GM19023 (cell line): ENCODE data around the gene SLC1A7.

Experiments used
- ATAC-seq: cut with Tn5 transposase; IDR thresholded peaks from one replicate; pipeline ENCODE4 v1.9.1; 2021; ENCODE audit warnings: mild to moderate bottlenecking, moderate library complexity; ENCODE audit not compliant: unreplicated experiment

The SLC1A7 gene

DNA sequence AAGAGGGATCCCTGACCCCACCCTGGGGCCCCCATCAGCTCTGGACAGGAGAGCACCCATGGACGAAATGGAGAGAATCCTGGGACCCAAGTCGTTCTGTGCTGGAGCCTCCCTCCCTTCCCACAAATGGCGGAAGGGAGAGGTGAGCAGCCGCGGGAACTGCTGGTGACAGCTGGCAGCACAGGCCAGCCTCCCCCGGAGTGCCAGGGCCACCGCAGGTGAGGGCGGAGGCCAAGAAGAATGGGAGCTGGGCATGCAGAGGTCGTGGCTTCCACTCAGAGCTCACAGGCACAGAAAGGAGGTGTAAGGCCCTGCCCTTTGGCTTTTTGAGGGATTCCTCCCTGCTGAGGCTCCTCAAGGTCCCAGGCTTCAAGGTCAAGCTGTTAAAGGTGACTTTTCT is 24.6 kb downstream of the SLC1A7 start:
- no peak for ATAC-seq

DNA sequence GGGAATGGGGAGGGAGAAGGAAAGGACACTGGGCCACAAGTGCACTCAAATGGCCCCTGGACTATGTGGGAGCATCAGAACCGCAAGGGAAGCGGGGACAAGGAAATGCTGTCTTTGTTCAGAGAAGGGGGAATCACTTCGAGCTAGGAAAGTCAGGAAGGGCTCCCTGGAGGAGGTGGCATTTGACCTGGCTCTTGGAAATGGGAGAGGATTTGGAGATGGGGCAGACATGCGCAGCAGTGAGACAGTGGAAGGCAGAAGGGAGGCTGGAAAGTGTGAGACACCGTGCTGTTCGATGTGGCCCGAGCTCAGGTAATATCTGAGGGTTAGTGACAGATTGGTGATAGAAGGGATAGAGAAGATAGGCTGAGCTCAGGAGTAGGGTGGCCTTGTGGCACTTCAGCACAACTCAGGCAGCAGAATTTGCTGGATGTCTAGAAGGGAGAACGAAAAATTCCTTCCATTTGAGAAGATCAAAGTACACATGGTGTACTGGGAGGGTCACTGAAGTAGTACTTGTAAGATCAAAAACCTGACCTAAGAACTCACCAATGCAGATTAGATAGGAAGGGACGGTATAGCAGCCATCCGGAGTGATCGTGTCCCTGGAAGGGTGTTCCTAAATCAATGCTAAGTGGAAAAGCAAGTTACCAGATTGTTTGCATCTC is 25.4 kb downstream of the SLC1A7 start:
- ATAC-seq: no peak

DNA sequence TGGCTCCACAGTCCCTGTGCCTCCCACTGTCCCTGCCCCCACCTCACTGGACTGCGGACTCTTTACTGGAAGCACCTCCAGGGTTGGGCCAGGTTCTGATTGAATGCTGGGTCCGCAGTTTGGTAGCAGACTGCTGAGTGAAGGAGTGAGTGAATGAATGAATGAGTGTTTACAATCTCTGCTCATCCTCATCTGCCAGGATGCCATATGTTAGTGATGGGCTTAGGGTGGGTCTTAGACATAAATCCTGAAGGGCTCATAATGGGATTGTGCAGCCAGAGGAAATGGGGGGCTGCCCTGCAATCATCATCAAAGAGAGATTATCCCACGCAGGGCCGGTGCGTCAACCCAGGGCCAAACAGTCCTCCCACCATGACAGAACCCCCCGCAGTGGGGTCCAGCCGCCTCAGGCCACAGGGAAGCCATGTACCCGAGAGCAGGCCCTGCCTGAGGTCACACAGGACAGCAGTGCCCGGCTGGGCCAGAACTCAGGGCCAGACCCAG is 26.1 kb downstream of the SLC1A7 start:
- no peak for ATAC-seq

DNA sequence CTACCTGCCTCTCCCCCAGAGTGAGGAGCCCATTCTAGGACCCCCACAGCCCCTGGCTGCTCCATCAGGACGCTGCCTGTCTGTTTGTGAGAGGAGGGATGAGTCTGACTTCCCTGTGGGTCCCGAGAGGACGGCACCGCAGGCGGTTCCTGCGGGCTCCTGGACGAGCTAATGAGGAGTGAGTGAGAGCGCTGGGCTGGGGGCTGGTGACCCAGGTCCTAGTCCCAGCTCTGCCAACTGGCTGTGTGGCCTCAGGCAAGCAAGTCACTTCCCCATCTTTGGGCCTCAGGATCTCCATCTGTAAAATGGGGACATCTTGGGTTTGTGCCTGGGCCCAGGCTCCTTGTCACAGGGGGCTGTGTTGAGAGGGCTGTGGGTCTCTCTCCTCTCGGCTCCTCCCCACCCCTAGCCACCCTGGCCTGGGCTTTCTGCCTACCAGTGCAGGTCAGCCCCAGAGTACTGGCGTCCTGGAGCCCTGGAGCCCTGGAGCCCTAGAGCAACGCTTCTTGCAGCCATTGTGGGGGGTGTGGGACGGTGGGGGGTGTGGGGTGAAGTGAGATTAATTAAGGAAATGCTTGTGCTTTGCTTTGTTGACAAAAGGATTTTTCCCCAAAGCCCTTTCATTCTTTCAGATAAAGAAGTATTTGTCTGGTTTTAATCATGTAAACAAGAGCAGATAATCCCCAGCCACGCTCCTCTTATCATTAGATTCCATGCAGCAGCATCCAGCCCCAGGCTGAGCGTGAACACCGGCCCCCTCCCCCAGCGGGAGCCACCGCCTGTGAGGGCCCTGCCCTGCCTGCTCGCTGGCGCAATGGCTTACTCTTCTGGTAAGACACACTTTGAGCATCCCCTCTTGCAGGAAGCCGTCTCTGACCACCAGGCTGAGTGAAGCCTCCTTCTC is 26.8 kb downstream of the SLC1A7 start:
- ATAC-seq: no peak

DNA sequence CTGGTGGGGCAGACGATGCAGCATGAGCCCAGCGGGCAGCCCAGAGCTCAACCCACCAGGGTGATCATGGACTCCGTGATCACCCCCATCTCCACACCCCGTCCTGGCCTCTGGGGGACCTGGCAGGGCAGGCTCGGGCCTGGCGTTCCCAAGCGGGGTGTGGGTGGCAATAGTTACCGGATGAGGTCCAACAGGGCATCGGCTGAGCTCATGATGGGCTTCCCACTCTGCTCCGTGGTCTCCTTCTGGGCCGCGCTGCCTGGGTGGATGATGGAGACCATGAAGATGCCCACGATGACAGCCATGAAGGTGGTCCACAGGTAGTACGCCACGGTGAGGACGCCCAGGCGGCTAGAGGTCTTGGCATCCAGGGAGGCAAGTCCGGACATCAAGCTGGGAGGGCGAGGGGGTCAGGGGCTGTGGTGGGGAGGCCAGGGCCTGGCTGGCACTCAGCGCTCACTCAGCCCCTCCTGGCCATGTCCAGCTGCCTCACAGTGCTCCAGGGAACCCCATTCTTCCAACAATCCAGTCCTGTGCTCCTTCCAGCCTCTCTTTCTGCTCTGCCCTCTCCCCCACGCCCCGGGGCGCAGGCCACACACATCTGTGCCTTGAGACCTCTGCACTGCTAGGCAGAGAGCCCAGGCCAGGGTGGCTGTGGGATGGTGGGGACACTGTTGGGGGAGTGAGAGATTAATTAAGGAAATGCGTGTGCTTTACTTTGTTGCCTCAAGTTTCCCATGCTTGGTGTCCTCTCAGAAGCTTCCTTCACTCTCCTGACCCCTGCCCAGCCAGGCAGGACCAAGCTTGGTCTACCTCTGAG is 27.6 kb downstream of the SLC1A7 start:
- no peak for ATAC-seq

DNA sequence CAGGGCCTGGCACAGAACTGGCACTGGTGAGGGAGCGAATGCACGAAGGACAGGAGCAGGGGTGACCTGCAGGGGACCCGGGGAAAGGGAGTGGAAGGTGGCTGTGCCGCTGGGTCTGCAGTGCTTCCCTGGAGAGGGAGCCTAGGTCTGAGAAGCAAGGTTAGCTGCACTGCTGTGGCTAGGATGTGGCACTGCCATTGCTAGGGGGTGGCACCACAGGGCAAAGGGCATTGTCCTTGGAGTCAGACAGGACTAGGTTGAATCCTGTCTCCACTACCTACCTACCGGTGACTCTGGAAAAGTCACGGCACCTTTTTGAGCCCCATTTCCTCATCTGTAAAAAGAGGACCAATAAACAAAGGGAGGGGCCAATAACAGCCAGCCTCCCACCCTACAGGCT is 28.3 kb downstream of the SLC1A7 start:
- no peak for ATAC-seq

DNA sequence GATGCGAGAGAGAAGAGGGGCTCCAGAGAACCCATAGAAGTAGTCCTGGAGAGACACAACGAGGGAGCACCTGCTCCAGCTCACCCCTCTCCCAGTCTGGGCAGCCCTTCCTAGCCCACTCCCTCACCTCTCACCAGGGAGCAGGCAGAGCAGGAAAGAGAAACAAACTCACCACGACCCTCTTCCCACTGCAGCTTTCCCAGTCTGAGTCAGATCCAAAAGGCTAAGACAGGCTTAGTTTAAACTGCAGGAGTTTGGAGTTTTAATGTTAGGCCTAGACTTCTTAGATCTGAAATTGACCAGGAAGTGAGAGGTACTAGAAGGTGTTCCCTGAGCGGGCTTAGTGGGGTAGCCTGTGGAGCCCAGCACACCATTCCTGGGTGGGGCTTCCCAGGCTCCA is 29.6 kb downstream of the SLC1A7 start:
- ATAC-seq: no peak

DNA sequence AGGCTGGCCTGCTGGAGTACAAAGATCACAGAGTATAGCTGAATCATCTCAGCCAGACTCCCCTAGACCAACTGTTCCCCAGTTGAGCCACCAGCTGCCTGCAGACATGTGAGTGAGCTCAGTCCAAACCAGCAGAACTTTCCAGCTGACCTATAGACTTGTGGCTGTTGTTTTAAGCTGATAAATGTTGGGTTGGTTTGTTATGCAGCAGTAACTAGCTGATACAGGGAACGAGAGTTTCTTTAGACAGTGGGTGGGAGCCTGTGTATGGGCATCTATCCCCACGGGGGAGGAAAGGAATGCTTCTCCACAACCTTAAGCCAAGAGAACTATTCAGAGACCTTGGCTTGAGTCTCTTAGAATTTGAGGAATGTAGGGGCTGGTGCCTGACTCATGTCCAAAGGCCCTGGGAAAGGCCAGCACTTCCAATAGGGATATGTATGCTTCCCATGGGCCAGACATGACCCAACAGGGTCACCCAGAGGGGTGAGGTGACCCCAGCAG is 30.1 kb downstream of the SLC1A7 start:
- ATAC-seq: no peak

DNA sequence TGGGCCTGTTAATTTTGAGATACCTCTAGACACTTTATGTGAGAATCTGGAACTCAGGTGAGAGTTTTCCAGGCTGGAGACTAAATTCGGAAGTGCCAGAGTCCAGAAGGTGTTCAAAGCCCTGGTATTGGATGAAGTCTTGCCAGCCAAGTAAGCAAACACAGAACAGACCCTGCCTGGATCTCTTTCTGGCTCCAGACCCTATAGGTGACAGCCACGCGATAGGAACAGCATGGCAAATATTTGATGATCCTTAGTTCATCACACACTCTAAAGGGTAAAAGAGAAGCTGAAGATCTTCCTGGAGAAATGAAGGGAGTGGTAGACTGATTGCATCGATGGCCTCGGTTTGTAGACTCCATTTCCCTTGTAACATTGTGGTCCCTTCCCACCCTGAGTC is 30.7 kb downstream of the SLC1A7 start:
- ATAC-seq: no peak

DNA sequence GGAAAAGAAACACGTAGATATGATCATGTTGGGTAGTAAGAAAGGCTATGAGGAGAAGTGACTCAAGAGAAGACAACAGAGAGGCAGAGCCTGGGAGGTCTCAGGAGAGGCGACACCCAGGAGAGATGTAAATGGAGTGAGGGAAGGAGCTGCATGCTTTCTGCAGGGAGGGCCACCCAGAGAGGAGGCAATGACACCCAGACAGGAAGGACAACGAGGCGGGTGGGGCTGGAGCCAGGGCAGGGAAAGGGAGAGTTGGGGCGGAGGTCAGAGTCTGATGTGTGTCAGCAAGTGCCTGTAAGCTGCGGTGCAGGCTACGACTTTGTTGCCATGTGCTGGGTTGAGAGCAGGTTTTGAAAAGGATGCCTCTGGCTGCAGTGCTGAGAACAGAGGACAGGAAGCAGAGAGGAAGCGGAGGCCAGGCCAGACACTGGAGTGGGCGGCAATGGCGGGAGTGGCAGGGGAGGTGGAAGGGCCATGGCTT is 31.3 kb downstream of the SLC1A7 start:
- no peak for ATAC-seq

DNA sequence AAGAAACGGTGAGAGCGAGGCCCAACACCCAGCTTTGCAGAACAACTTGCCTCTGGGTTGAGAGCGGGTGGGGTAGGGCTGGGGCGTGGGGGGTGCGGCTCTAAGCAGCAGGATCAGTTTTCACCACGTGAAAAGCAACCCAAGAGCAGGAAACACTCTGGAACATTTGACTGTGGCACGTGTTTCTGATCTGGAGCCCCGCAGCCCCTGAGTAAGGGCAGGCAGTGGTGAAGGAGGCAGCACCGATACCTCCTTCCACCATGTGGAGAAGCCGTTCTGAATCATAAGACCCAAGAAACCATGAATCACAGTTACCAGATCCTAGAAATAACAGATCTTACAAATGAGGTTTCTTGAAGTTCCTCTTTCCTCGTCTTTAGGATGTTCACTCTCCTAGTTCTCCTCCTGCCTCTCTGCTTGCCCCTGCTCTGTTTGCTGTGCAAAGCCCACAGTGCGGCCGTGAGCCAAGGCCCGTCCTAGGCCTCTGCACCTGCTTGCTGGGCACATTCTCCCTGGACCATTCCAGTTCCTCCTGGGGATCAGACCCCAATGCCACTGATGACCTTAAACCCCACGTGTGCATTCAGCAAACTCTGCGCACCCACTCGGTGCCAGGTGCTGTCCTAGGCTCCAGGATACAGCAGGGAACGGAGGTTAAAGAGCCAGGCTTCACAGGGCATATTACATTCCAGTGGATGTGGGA is 31.9 kb downstream of the SLC1A7 start:
- no peak for ATAC-seq

DNA sequence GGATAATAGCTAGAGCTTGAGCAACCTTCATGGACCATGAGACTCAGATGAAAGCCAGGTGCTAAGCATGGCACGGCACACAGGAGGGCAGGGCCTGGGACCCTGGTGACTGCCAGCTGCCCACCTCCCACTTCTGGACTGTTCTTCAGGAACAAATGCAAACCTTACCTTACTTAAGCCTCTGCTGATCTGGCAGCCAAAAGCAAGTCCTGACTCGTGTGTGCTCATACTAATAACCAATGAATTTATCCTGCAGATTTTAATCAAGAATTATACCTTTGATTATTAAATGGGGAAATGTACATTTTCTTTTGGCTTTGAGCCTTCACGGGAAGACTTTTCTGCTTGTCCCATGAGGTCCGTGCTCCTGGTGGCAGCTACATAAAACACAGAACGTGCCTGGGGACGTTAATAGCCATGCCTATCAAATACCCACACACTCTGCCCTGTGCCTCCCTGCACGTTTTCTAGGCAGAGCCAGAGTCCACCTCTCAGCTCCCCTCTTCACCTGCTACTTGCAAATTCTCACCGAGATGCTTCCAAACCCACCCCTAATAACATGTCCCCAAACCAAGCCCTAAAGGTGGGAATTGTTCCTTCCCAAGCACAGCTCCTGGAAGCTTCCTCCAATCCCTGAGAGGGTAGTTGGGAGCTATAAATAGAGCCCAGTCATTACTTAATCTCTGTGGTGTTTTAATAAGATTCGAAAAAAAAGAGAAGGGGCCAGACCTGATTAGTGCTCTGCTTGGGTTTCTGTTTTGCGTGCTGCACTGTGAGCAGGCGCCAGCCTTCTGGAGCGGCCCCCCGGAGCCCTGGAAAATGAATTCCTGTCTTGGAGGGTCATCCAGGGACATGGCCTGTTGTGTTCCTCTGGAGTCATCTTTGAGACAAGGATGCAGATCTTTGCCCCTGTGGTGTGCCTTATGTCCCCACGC is 33.5 kb downstream of the SLC1A7 start:
- ATAC-seq: no peak

DNA sequence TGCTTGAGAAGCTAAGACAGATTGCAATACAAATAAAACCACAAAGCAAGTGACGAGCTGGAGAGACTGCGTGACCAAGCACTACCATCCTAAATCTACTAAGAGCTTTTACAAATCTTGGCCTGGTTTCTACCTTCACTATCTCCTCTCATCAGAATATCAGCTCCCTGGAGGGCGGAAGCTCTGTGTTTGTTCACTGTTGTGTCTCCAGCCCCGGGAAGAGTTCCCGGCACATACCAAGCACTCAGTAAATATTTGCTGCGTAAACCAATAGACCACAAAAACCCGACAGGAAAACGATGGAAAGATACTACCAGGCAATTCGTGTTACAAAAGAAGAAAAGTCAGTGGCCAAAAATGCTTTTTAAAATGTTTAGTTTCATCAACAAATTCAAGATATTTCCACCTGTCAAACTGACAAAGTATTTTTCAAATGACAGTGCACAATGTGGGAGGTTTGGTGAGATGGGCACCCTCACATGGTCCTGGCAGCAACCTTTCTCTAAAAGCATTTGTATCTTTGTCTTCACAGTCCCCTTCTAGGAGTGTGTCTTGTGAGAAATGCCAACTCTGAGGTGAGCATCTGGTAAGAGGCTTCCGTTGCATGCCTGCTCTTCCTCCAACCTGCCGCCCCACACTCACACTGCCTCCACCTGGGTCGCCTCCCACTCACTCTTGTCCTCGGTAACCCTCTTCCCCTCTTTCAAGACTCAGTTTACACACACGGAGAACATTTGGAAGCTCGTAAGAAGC is 34.7 kb downstream of the SLC1A7 start:
- no peak for ATAC-seq

DNA sequence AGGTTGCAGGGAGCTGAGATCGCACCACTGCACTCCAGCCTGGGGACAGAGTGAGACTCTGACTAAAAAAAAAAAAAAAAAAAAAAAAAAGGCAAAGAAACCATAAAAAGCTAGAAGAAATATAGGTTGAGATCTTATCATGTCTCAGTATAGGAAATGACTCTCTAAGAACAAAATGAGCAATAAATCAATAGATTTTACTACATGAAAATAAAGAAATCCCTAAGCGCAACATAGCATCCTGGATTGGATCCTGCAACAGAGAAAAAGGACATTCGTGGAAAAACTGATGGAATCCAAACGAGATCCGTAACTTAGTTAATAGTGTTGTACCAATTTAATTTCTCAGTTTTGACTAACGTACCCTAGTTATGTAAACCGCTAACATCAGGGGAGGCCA is 35.3 kb downstream of the SLC1A7 start:
- no peak for ATAC-seq

DNA sequence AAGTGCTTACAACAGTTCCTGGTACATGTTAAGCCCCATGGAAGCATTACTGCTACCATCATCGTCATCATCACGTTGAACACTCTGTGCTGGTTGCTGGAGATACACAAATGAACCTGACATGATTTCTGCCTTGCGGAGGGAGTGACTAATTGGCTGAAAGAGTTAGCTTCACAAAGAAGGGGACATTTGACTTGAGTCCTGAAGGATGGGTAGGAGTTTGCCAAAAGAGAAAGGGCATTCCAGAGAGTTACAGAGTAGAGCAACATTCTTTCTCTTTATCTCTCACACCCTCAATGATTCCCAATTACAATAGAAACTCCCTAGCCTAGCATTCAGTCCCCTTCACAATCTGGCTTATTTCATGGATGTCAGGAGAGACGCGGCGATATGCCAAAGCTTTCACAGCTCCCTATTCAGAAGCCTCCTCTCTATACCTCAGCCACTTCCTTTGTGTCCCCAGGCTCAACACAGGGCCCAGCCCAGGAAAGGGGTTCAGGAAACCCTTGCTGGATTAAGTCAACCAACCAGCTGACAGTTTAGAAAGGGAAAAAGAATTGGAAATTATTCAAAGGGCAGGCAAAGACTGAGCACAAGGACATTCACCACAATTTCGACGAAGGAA is 38.0 kb downstream of the SLC1A7 start:
- no peak for ATAC-seq

DNA sequence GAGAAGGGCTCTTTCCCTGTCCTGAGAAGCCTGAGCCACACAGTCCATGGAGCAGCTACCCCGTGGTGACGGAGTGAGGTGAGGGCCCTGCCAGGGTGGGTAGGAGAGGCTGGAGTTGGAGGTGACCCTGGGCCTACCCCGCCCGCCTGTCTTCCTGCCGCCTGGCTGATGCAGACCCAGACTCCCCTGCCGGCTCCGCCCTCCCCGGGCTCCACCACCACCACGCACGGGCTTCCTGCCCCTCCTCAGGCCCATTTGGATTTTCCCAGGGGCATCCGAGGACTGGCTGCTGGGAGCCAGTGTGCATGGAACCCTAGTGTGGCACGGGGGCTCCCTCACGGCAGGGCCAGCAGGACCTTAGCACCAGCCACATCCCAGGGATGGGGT is 47.9 kb downstream of the SLC1A7 start:
- ATAC-seq: no peak

DNA sequence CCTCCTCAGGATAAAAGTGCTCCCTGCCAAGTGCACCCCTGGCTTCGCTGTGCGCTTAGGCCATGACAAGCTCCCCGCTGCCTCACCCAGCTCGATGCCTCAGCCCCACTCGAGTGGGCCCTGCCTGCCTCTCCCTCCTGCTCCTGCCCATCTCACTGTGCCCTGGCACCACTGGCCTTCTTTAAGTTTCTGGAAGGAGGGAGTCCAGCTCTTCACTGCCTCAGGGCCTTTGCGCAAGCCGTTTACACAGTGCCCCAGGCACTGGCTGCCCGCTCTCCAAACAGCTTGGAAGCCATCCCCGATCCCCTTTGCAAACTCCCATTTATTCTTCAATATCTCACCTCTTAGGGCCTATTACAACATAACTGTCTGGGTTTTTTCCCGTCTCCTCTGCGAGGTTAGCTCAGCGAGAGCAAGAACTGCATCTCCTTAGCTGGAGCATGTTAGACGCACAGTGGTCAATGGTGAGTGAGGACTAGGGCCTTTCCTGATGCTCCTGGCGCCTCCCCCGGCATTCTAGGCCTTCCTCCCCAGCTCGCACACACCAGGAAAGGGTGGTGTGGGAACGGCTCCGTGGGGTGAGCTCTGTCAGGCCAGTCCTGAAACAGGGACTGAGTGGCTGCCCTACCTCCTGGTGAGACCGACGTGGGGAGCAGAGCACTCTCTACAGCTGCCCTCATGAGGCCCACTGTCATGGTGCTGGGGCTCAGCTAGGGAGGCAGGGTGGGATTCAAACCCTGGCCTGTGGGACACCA is 48.5 kb downstream of the SLC1A7 start:
- no peak for ATAC-seq

DNA sequence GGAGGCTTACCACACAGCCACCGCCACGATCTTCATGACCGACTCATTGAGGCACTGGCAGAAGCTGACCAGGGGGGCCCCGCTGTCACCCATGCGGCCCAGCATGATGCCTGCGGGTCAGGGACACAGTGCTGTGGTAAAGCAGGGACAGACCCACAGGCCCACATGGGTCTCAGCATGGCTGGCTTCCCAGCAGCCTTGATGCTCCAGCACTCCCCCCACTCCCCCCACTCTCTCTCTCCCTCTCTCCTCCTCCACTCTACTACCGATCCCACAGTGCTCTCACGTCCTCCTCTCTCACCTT is 49.0 kb downstream of the SLC1A7 start:
- ATAC-seq: no peak
